ENCODE results near the gene CCSER1.

The CCSER1 gene

DNA sequence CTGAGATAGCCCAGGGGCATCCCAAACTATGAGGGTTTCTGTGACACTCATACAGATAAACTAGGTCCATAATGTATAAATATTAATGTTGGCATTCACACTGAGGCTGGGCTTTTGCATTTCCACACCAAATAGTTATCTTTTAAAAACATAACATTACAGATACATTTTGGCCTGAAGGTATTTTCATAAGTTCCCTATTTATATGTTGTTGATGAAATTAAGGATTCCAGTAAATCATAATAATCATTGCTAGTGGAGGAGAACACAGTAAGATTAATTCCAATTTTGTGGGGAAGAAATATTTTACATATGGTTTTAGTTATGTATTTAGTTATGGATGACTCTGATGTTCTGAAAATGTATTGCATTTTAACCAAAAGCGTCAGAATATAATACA lies 479.6 kb downstream of the CCSER1 start:
- no CpG with 5 or more reads among the region's 1 CpG for WGBS, 2 donors (ENCODE audit: extremely low coverage in 2 of 2, insufficient read length in 2 of 2, insufficient replicate concordance in 1 of 2)
- Histone ChIP-seq H3K9ac (ENCODE audit: low read depth, low read length, poor library complexity) (no peak overlapping the region), H2AFZ (ENCODE audit: low read length) (no peak overlapping the region), H2BK5ac (ENCODE audit: low read length) (no peak overlapping the region), H3K9me3 (replicated peaks in 1 of 2; ENCODE audit: control insufficient read depth in 2 of 2, insufficient read depth in 1 of 2, low read depth in 1 of 2, low read length in 2 of 2) (no peaks in the 10 kb centered on the region), H2AK5ac (ENCODE audit: low read depth, low read length) (no peak overlapping the region), H3K27ac (replicated peaks; ENCODE audit: low read length) (no peak overlapping the region), H3K36me3 (replicated peaks in 1 of 2; ENCODE audit: control insufficient read depth in 2 of 2, insufficient read depth in 2 of 2, low read length in 2 of 2) (no peaks in the 10 kb centered on the region), H3K27me3 (ENCODE audit: control insufficient read depth in 3 of 3, insufficient read depth in 3 of 3, low read depth in 1 of 3, low read length in 3 of 3) (no peaks in the 10 kb centered on the region), H3K18ac (ENCODE audit: low read length) (no peak overlapping the region), H2BK12ac (ENCODE audit: low read length) (no peak overlapping the region), H3K4me2 (ENCODE audit: insufficient read depth, low read length, poor library complexity, severe bottlenecking) (no peak overlapping the region), H2BK15ac (ENCODE audit: low read length) (no peak overlapping the region), H4K8ac (ENCODE audit: low read depth, low read length) (no peak overlapping the region), H4K91ac (ENCODE audit: low read depth, low read length, poor library complexity) (no peak overlapping the region), H3K4ac (ENCODE audit: low read length) (no peak overlapping the region), H3K23ac (ENCODE audit: low read depth, low read length, poor library complexity) (no peak overlapping the region), H3K4me1 (ENCODE audit: control insufficient read depth in 2 of 2, insufficient read depth in 1 of 2, low read depth in 1 of 2, low read length in 2 of 2) (no peaks in the 10 kb centered on the region), H3K79me1 (ENCODE audit: low read depth, low read length) (no peaks in the 10 kb centered on the region), H2BK120ac (ENCODE audit: low read depth, low read length) (no peak overlapping the region), H3K4me3 (ENCODE audit: low read length in 2 of 2) (no peak overlapping the region), H3K14ac (ENCODE audit: low read length) (no peak overlapping the region)
- DNase-seq (ENCODE audit: low spot score): no peak

DNA sequence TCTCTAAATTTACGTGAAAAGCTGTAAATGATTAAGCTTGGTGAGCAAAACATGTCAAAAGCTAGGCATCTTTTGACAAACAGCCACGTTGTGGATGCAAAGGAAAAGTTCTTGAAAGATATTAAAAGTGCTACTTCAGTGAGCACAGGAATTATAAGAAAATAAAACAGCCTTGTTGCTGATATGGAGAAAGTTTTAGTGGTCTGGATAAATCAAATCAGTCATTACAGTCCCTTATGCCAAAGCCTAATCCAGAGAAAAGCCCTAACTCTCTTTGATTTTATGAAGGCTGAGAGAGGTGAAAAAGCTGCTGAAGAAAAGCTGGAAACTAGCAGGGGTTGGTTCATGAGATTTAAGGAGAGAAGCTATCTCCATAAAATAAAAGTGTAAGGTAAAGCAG lies 487.2 kb downstream of the CCSER1 start:
- no peaks in the 10 kb centered on the region for H3K27me3 ChIP-seq (ENCODE audit: control insufficient read depth in 3 of 3, insufficient read depth in 3 of 3, low read depth in 1 of 3, low read length in 3 of 3)
- no peak overlapping the region for H3K4ac ChIP-seq (ENCODE audit: low read length)
- H3K14ac ChIP-seq (ENCODE audit: low read length): no peak overlapping the region
- H2BK12ac ChIP-seq (ENCODE audit: low read length): no peak overlapping the region
- no peak overlapping the region for H2BK5ac ChIP-seq (ENCODE audit: low read length)
- no peak overlapping the region for H3K18ac ChIP-seq (ENCODE audit: low read length)
- no peaks in the 10 kb centered on the region for H3K9me3 ChIP-seq (replicated peaks in 1 of 2; ENCODE audit: control insufficient read depth in 2 of 2, insufficient read depth in 1 of 2, low read depth in 1 of 2, low read length in 2 of 2)
- H3K36me3 ChIP-seq (replicated peaks in 1 of 2; ENCODE audit: control insufficient read depth in 2 of 2, insufficient read depth in 2 of 2, low read length in 2 of 2): no peaks in the 10 kb centered on the region
- no peak overlapping the region for H3K23ac ChIP-seq (ENCODE audit: low read depth, low read length, poor library complexity)
- no peaks in the 10 kb centered on the region for H3K4me1 ChIP-seq (ENCODE audit: control insufficient read depth in 2 of 2, insufficient read depth in 1 of 2, low read depth in 1 of 2, low read length in 2 of 2)
- no peak overlapping the region for H4K8ac ChIP-seq (ENCODE audit: low read depth, low read length)
- H3K4me2 ChIP-seq (ENCODE audit: insufficient read depth, low read length, poor library complexity, severe bottlenecking): no peak overlapping the region
- H2BK120ac ChIP-seq (ENCODE audit: low read depth, low read length): no peak overlapping the region
- no peak for DNase-seq (ENCODE audit: low spot score)
- no peak overlapping the region for H3K27ac ChIP-seq (replicated peaks; ENCODE audit: low read length)
- WGBS, 2 donors (ENCODE audit: extremely low coverage in 2 of 2, insufficient read length in 2 of 2, insufficient replicate concordance in 1 of 2): no CpG with 5 or more reads among the region's 2 CpGs
- H2AFZ ChIP-seq (ENCODE audit: low read length): no peak overlapping the region
- H3K79me1 ChIP-seq (ENCODE audit: low read depth, low read length): no peaks in the 10 kb centered on the region
- H2BK15ac ChIP-seq (ENCODE audit: low read length): no peak overlapping the region
- H3K4me3 ChIP-seq (ENCODE audit: low read length in 2 of 2): no peak overlapping the region
- no peak overlapping the region for H3K9ac ChIP-seq (ENCODE audit: low read depth, low read length, poor library complexity)
- no peak overlapping the region for H2AK5ac ChIP-seq (ENCODE audit: low read depth, low read length)
- no peak overlapping the region for H4K91ac ChIP-seq (ENCODE audit: low read depth, low read length, poor library complexity)

DNA sequence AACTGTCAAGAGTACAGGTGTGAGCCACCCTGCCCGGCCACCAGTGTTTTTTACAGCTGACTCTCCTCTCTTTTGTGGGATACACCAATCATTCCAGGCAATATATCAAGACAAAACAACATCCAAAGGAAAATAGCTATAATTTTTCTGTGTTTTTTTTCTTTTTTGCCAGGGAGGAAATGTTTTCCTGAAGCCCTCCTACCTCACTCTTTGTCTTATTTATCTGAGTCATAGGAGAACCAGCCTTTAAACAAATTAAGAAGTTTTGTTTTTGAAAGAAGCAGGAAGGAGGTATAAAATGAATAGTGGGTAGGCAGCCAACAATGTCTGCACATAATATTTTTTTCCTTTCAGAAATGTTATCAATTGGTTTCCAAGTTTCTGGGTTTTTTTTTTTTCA lies 493.9 kb downstream of the CCSER1 start:
- no peak overlapping the region for H4K8ac ChIP-seq (ENCODE audit: low read depth, low read length)
- no peak overlapping the region for H3K18ac ChIP-seq (ENCODE audit: low read length)
- H2BK120ac ChIP-seq (ENCODE audit: low read depth, low read length): no peak overlapping the region
- no peaks in the 10 kb centered on the region for H3K4me1 ChIP-seq (ENCODE audit: control insufficient read depth in 2 of 2, insufficient read depth in 1 of 2, low read depth in 1 of 2, low read length in 2 of 2)
- no peak overlapping the region for H3K14ac ChIP-seq (ENCODE audit: low read length)
- no peak overlapping the region for H2BK12ac ChIP-seq (ENCODE audit: low read length)
- H2BK15ac ChIP-seq (ENCODE audit: low read length): no peak overlapping the region
- no peaks in the 10 kb centered on the region for H3K9me3 ChIP-seq (replicated peaks in 1 of 2; ENCODE audit: control insufficient read depth in 2 of 2, insufficient read depth in 1 of 2, low read depth in 1 of 2, low read length in 2 of 2)
- H3K4me3 ChIP-seq (ENCODE audit: low read length in 2 of 2): no peak overlapping the region
- no peak overlapping the region for H2AK5ac ChIP-seq (ENCODE audit: low read depth, low read length)
- WGBS, 2 donors (ENCODE audit: extremely low coverage in 2 of 2, insufficient read length in 2 of 2, insufficient replicate concordance in 1 of 2): no CpG with 5 or more reads among the region's 1 CpG
- no peak overlapping the region for H3K4ac ChIP-seq (ENCODE audit: low read length)
- H3K36me3 ChIP-seq (replicated peaks in 1 of 2; ENCODE audit: control insufficient read depth in 2 of 2, insufficient read depth in 2 of 2, low read length in 2 of 2): no peaks in the 10 kb centered on the region
- no peak overlapping the region for H2AFZ ChIP-seq (ENCODE audit: low read length)
- H3K27me3 ChIP-seq (ENCODE audit: control insufficient read depth in 3 of 3, insufficient read depth in 3 of 3, low read depth in 1 of 3, low read length in 3 of 3): no peaks in the 10 kb centered on the region
- no peaks in the 10 kb centered on the region for H3K79me1 ChIP-seq (ENCODE audit: low read depth, low read length)
- no peak overlapping the region for H3K27ac ChIP-seq (replicated peaks; ENCODE audit: low read length)
- no peak for DNase-seq (ENCODE audit: low spot score)
- H4K91ac ChIP-seq (ENCODE audit: low read depth, low read length, poor library complexity): no peak overlapping the region
- no peak overlapping the region for H2BK5ac ChIP-seq (ENCODE audit: low read length)
- H3K4me2 ChIP-seq (ENCODE audit: insufficient read depth, low read length, poor library complexity, severe bottlenecking): no peak overlapping the region
- no peak overlapping the region for H3K9ac ChIP-seq (ENCODE audit: low read depth, low read length, poor library complexity)
- no peak overlapping the region for H3K23ac ChIP-seq (ENCODE audit: low read depth, low read length, poor library complexity)

DNA sequence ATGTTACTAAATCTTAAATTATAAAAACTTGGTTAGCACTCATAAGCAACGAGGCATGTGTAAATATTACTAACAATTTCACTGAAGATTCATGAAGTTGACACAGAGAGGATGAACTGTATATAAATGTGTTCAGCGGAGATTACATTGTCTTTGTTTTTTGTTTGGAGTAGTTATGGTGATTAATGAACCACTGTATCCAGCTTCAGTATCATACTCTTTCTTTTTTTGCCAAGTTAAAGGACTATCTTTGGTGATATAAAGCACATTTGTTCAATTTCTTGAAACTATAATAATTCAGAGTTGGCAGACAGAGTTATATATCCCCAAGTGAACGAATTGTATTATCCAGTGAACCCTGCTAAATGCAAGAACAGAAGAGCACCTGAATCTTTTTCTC lies 497.6 kb downstream of the CCSER1 start:
- Histone ChIP-seq H3K4me3 (ENCODE audit: low read length in 2 of 2) (no peak overlapping the region), H3K27ac (replicated peaks; ENCODE audit: low read length) (no peak overlapping the region), H3K4me2 (ENCODE audit: insufficient read depth, low read length, poor library complexity, severe bottlenecking) (no peak overlapping the region), H3K23ac (ENCODE audit: low read depth, low read length, poor library complexity) (no peak overlapping the region), H4K8ac (ENCODE audit: low read depth, low read length) (no peak overlapping the region), H2AFZ (ENCODE audit: low read length) (no peak overlapping the region), H2BK5ac (ENCODE audit: low read length) (no peak overlapping the region), H3K79me1 (ENCODE audit: low read depth, low read length) (no peaks in the 10 kb centered on the region), H2BK15ac (ENCODE audit: low read length) (no peak overlapping the region), H3K18ac (ENCODE audit: low read length) (no peak overlapping the region), H2AK5ac (ENCODE audit: low read depth, low read length) (no peak overlapping the region), H3K4me1 (ENCODE audit: control insufficient read depth in 2 of 2, insufficient read depth in 1 of 2, low read depth in 1 of 2, low read length in 2 of 2) (no peaks in the 10 kb centered on the region), H2BK120ac (ENCODE audit: low read depth, low read length) (no peak overlapping the region), H3K27me3 (ENCODE audit: control insufficient read depth in 3 of 3, insufficient read depth in 3 of 3, low read depth in 1 of 3, low read length in 3 of 3) (no peaks in the 10 kb centered on the region), H3K9ac (ENCODE audit: low read depth, low read length, poor library complexity) (no peak overlapping the region), H4K91ac (ENCODE audit: low read depth, low read length, poor library complexity) (no peak overlapping the region), H3K9me3 (replicated peaks in 1 of 2; ENCODE audit: control insufficient read depth in 2 of 2, insufficient read depth in 1 of 2, low read depth in 1 of 2, low read length in 2 of 2) (no peaks in the 10 kb centered on the region), H3K4ac (ENCODE audit: low read length) (no peak overlapping the region), H3K36me3 (replicated peaks in 1 of 2; ENCODE audit: control insufficient read depth in 2 of 2, insufficient read depth in 2 of 2, low read length in 2 of 2) (no peaks in the 10 kb centered on the region), H2BK12ac (ENCODE audit: low read length) (no peak overlapping the region), H3K14ac (ENCODE audit: low read length) (no peak overlapping the region)
- WGBS, 2 donors (ENCODE audit: extremely low coverage in 2 of 2, insufficient read length in 2 of 2, insufficient replicate concordance in 1 of 2): no CpG with 5 or more reads among the region's 3 CpGs
- no peak for DNase-seq (ENCODE audit: low spot score)
